ENCODE data around the gene KISS1R. TPM values are rescaled to one million over a fixed set of nuclear protein-coding genes. Genes with fewer than 3 reads are reported as not detected.

KISS1R gene
- total RNA-seq, 1 experiment from 2014 or later: not detected

DNA sequence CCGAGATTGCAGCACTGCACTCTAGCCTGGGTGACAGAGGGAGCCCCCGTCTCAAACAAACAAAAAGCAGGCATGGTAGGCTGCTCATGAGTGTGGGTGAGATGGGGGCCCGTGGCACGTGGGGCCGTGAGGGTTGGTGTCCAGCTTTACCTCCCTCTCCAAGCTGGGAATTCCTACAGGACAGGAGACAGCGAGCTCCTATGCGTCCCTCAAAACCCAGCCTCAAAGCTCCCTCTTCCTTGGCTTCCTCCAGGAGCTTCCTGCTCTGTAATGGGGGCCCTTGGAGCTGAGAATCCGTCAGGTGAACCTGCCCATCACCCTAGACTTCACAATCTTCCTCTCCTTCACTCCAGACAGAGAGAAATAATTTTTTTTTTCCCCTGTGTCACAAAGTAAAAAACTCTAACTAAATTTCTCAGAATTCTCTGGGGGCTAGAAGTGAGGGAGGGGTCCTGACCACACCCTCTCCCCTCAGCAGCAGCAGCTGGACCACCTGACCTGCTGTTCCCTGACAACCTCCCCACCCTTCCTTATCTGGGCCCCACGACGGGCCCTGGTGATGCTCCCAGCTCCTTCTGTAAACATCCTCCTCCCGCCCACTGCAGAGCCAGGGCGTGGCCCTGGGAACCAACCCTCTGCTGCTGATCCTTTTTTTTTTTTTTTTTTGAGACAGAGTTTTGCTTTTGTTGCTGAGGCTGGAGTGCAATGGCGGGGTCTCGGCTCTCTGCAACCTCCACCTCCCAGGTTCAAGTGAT, 44.9 kb downstream of the KISS1R start:
- DNase-seq: no peak
- Mint-ChIP-seq H3K4me1 (ENCODE audit: low read depth, unreplicated experiment) (peaks cover 8% of the 10 kb centered on the region), H3K9me3 (ENCODE audit: low read depth, unreplicated experiment) (no peaks in the 10 kb centered on the region), H3K27ac (ENCODE audit: unreplicated experiment) (no peak overlapping the region), H3K36me3 (ENCODE audit: insufficient read depth, unreplicated experiment) (no peaks in the 10 kb centered on the region), H3K27me3 (ENCODE audit: unreplicated experiment) (peaks cover 53% of the 10 kb centered on the region), H3K4me3 (ENCODE audit: low read depth, unreplicated experiment) (no peak overlapping the region)
- CTCF ChIA-PET: interaction anchor here (0.7 kb wide), 4 partner anchors 22 to 172 kb away, joined by 3 to 8 read pairs (median 3); no protein-coding TSS in a partner anchor
- no TSS peak for BruUV-seq (replicated peaks)
- TF ChIP-seq, protein P1, sequence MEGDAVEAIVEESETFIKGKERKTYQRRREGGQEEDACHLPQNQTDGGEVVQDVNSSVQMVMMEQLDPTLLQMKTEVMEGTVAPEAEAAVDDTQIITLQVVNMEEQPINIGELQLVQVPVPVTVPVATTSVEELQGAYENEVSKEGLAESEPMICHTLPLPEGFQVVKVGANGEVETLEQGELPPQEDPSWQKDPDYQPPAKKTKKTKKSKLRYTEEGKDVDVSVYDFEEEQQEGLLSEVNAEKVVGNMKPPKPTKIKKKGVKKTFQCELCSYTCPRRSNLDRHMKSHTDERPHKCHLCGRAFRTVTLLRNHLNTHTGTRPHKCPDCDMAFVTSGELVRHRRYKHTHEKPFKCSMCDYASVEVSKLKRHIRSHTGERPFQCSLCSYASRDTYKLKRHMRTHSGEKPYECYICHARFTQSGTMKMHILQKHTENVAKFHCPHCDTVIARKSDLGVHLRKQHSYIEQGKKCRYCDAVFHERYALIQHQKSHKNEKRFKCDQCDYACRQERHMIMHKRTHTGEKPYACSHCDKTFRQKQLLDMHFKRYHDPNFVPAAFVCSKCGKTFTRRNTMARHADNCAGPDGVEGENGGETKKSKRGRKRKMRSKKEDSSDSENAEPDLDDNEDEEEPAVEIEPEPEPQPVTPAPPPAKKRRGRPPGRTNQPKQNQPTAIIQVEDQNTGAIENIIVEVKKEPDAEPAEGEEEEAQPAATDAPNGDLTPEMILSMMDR (IDR thresholded peaks at IDR 0.05; ENCODE audit: unreplicated experiment): no peak
- intact Hi-C loops (cut with micrococcal nuclease; ENCODE audit: unreplicated experiment): no loop called here

- H3K4me1 Mint-ChIP-seq (ENCODE audit: low read depth, unreplicated experiment): peaks cover 8% of the 10 kb centered on the region
- no peak overlapping the region for H3K27ac Mint-ChIP-seq (ENCODE audit: unreplicated experiment)
- H3K4me3 Mint-ChIP-seq (ENCODE audit: low read depth, unreplicated experiment): no peak overlapping the region
- peaks cover 53% of the 10 kb centered on the region for H3K27me3 Mint-ChIP-seq (ENCODE audit: unreplicated experiment)
- no TSS peak for BruUV-seq (replicated peaks)
- H3K36me3 Mint-ChIP-seq (ENCODE audit: insufficient read depth, unreplicated experiment): no peaks in the 10 kb centered on the region
- CTCF ChIA-PET: no interaction called here
- DNase-seq: no peak
- TF ChIP-seq, protein P1 (IDR thresholded peaks at IDR 0.05; ENCODE audit: unreplicated experiment): no peak
- intact Hi-C loops (cut with micrococcal nuclease; ENCODE audit: unreplicated experiment): no loop called here
- no peaks in the 10 kb centered on the region for H3K9me3 Mint-ChIP-seq (ENCODE audit: low read depth, unreplicated experiment)
Observed at GRCh38 chr19:962683-963400, 45.7 kb downstream of the KISS1R start.

DNA sequence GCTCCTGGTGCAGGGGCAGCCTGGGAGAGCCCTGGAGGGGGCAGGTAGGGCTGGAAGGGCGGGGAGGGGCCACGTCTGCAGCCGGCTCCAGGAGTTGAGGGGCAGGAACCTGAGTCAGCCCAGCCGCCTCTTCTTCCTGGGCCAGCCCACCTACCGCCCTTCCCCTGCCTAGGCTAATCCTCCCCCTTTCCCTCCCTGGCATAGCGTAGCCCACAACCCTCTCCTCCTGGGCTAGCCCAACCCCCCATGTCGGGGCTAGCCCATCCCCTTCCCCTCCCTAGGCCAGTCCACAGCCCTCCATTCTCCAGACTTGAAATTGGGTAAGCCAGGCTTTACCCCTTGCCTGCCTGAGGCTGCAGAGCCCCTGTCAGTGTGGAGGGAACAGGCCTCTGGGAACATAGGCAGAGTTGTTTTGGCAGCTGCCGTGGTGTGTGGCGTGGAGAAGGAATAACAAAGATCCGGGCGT, 46.4 kb downstream of the KISS1R start:
- intact Hi-C loops (cut with micrococcal nuclease; ENCODE audit: unreplicated experiment): no loop called here
- DNase-seq: no peak
- H3K9me3 Mint-ChIP-seq (ENCODE audit: low read depth, unreplicated experiment): no peaks in the 10 kb centered on the region
- CTCF ChIA-PET: no interaction called here
- H3K4me1 Mint-ChIP-seq (ENCODE audit: low read depth, unreplicated experiment): peaks cover 8% of the 10 kb centered on the region
- no peak overlapping the region for H3K27ac Mint-ChIP-seq (ENCODE audit: unreplicated experiment)
- no peak overlapping the region for H3K4me3 Mint-ChIP-seq (ENCODE audit: low read depth, unreplicated experiment)
- TF ChIP-seq, protein P1 (IDR thresholded peaks at IDR 0.05; ENCODE audit: unreplicated experiment): no peak
- no TSS peak for BruUV-seq (replicated peaks)
- peaks cover 52% of the 10 kb centered on the region for H3K27me3 Mint-ChIP-seq (ENCODE audit: unreplicated experiment)
- no peaks in the 10 kb centered on the region for H3K36me3 Mint-ChIP-seq (ENCODE audit: insufficient read depth, unreplicated experiment)

DNA sequence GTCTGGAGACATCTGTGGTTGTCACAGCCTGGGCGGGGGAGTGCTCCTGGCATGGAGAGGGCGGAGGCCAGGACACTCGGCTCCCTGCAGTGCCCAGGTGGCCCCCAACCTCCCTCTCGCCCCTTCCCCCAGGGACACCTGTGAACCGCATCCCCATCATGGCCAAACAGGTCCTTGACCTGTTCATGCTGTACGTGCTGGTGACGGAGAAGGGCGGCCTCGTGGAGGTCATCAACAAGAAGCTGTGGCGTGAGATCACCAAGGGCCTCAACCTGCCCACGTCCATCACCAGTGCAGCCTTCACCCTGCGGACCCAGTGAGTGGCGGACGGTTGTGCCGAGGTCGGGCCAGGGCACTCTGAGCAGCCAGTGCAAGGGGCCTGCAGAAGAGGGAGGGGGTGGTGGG, 47.0 kb downstream of the KISS1R start:
- Mint-ChIP-seq H3K36me3 (ENCODE audit: insufficient read depth, unreplicated experiment) (no peaks in the 10 kb centered on the region), H3K4me3 (ENCODE audit: low read depth, unreplicated experiment) (no peak overlapping the region), H3K27ac (ENCODE audit: unreplicated experiment) (no peak overlapping the region), H3K9me3 (ENCODE audit: low read depth, unreplicated experiment) (no peaks in the 10 kb centered on the region), H3K4me1 (ENCODE audit: low read depth, unreplicated experiment) (peaks cover 8% of the 10 kb centered on the region), H3K27me3 (ENCODE audit: unreplicated experiment) (peaks cover 46% of the 10 kb centered on the region)
- no peak for DNase-seq
- intact Hi-C loops (cut with micrococcal nuclease; ENCODE audit: unreplicated experiment): no loop called here
- no TSS peak for BruUV-seq (replicated peaks)
- CTCF ChIA-PET: no interaction called here
- TF ChIP-seq, protein P1 (IDR thresholded peaks at IDR 0.05; ENCODE audit: unreplicated experiment): no peak

All from Calu3 (cell line).